ENCODE results near the gene ZNF778.
"Not testable (repeated sequence)": the region's sequence is repeated elsewhere in the genome, so short reads cannot be mapped to it uniquely, and the experiment has no call there.

ZNF778 gene

GRCh38 chr16:89179148-89179484 is 38.4 kb upstream of the ZNF778 start:
- no peak overlapping the region for H3K4me3 ChIP-seq (ENCODE audit: low read depth, low read length)
- DNase-seq (ENCODE audit: low read depth): no peak

GRCh38 chr16:89179656-89180315 is 37.7 kb upstream of the ZNF778 start:
- H3K4me3 ChIP-seq (ENCODE audit: low read depth, low read length): no peak overlapping the region
- DNase-seq (ENCODE audit: low read depth): no peak

- H3K4me3 ChIP-seq (ENCODE audit: low read depth, low read length): no peak overlapping the region
Measured at GRCh38 chr16:89183463-89183862, 34.0 kb upstream of the ZNF778 start.

GRCh38 chr16:89183975-89184676 is 33.4 kb upstream of the ZNF778 start:
- no peak overlapping the region for H3K4me3 ChIP-seq (ENCODE audit: low read depth, low read length)
- DNase-seq (ENCODE audit: low read depth): no peak

More at GRCh38 chr16:89183463-89183862, 34.0 kb upstream of the ZNF778 start:
- no peak for DNase-seq (ENCODE audit: low read depth)

GRCh38 chr16:89184677-89184932 is 32.9 kb upstream of the ZNF778 start:
- DNase-seq (ENCODE audit: low read depth): no peak
- H3K4me3 ChIP-seq (ENCODE audit: low read depth, low read length): no peak overlapping the region

- no peak overlapping the region for H3K4me3 ChIP-seq (ENCODE audit: low read depth, low read length)
- DNase-seq (ENCODE audit: low read depth): no peak
Measured at GRCh38 chr16:89184933-89185794, 32.3 kb upstream of the ZNF778 start.

GRCh38 chr16:89185887-89186592 is 31.5 kb upstream of the ZNF778 start:
- H3K4me3 ChIP-seq (ENCODE audit: low read depth, low read length); DNase-seq (ENCODE audit: low read depth): not testable (repeated sequence)

- H3K4me3 ChIP-seq (ENCODE audit: low read depth, low read length); DNase-seq (ENCODE audit: low read depth): not testable (repeated sequence)
Measured at GRCh38 chr16:89186593-89187031, 30.9 kb upstream of the ZNF778 start.

- DNase-seq (ENCODE audit: low read depth): no peak
Measured at GRCh38 chr16:89187032-89187769, 30.3 kb upstream of the ZNF778 start.

GRCh38 chr16:89187770-89188392 is 29.6 kb upstream of the ZNF778 start:
- no peak overlapping the region for H3K4me3 ChIP-seq (ENCODE audit: low read depth, low read length)
- DNase-seq (ENCODE audit: low read depth): no peak

More at GRCh38 chr16:89187032-89187769, 30.3 kb upstream of the ZNF778 start:
- H3K4me3 ChIP-seq (ENCODE audit: low read depth, low read length): no peak overlapping the region

- not testable (repeated sequence) for DNase-seq (ENCODE audit: low read depth); H3K4me3 ChIP-seq (ENCODE audit: low read depth, low read length)
Measured at GRCh38 chr16:89188471-89189357, 28.8 kb upstream of the ZNF778 start.

- no peak for DNase-seq (ENCODE audit: low read depth)
- H3K4me3 ChIP-seq (ENCODE audit: low read depth, low read length): no peak overlapping the region
Measured at GRCh38 chr16:89189358-89190025, 28.0 kb upstream of the ZNF778 start.

GRCh38 chr16:89190150-89190958 is 27.1 kb upstream of the ZNF778 start:
- no peak overlapping the region for H3K4me3 ChIP-seq (ENCODE audit: low read depth, low read length)
- no peak for DNase-seq (ENCODE audit: low read depth)

GRCh38 chr16:89191033-89191900 is 26.2 kb upstream of the ZNF778 start:
- no peak for DNase-seq (ENCODE audit: low read depth)
- H3K4me3 ChIP-seq (ENCODE audit: low read depth, low read length): peak overlapping the region; percentile 33

- DNase-seq (ENCODE audit: low read depth): no peak
- H3K4me3 ChIP-seq (ENCODE audit: low read depth, low read length): peak overlapping the region; percentile 60
Measured at GRCh38 chr16:89191901-89192185, 25.7 kb upstream of the ZNF778 start.

Data from skeletal muscle cell (primary cell).